HG02973 (cell line): ENCODE data around the gene PSKH1.
"Not testable (repeated sequence)": the region's sequence is repeated elsewhere in the genome, so short reads cannot be mapped to it uniquely, and the experiment has no call there.

Experiments used
- ATAC-seq: cut with Tn5 transposase; IDR thresholded peaks from one replicate; pipeline ENCODE4 v1.9.1; 2021; ENCODE audit warnings: moderate library complexity; ENCODE audit not compliant: unreplicated experiment

Gene PSKH1

GRCh38 chr16:67937713-67938112 lies 44.7 kb downstream of the PSKH1 start:
- ATAC-seq, result not testable (repeated sequence)

- ATAC-seq, result no peak
Observed at GRCh38 chr16:67939507-67940445, 46.7 kb downstream of the PSKH1 start.

- no peak for ATAC-seq
Observed at GRCh38 chr16:67940446-67941089, 47.5 kb downstream of the PSKH1 start.

- ATAC-seq, result no peak
Observed at GRCh38 chr16:67941469-67942199, 48.6 kb downstream of the PSKH1 start.

- ATAC-seq, result no peak
Observed at GRCh38 chr16:67942200-67942509, 49.1 kb downstream of the PSKH1 start.

GRCh38 chr16:67942510-67943255 lies 49.6 kb downstream of the PSKH1 start:
- no peak for ATAC-seq

- ATAC-seq, result no peak
Observed at GRCh38 chr16:67943256-67943618, 50.2 kb downstream of the PSKH1 start.

GRCh38 chr16:67943619-67944504 lies 50.8 kb downstream of the PSKH1 start, which contains the start of gene LCAT:
TSS of gene LCAT (minus strand) at chr16:67944120. CDS start at chr16:67944101, 19 bp downstream.
- no peak for ATAC-seq

GRCh38 chr16:67944690-67945391 lies 51.8 kb downstream of the PSKH1 start:
- ATAC-seq, result no peak

GRCh38 chr16:67945392-67945933 lies 52.4 kb downstream of the PSKH1 start:
- no peak for ATAC-seq

- ATAC-seq, result no peak
Observed at GRCh38 chr16:67946128-67946569, 53.1 kb downstream of the PSKH1 start.

- ATAC-seq, result no peak
Observed at GRCh38 chr16:67946966-67947558, 54.0 kb downstream of the PSKH1 start.

- ATAC-seq, result no peak
Observed at GRCh38 chr16:67948015-67948414, 55.0 kb downstream of the PSKH1 start.

- no peak for ATAC-seq
Observed at GRCh38 chr16:67949645-67950044, 56.6 kb downstream of the PSKH1 start.

- no peak for ATAC-seq
Observed at GRCh38 chr16:67950335-67950843, 57.3 kb downstream of the PSKH1 start.

GRCh38 chr16:67951485-67951884 lies 58.4 kb downstream of the PSKH1 start:
- ATAC-seq, result no peak

- no peak for ATAC-seq
Observed at GRCh38 chr16:67953641-67954375, 60.8 kb downstream of the PSKH1 start.
